Retina (tissue), 1 donor: Measurements from ENCODE around the gene VSX1.

Experiments
- DNase-seq: peaks from one replicate; pipeline ENCODE4 v3.0.0-alpha.2; 2016

Gene VSX1

GRCh38 chr20:25052255-25053194 lies 29.4 kb downstream of the VSX1 start:
- DNase-seq = no peak

- DNase-seq = no peak
Measured at GRCh38 chr20:25051386-25052155, 30.4 kb downstream of the VSX1 start.

GRCh38 chr20:25050501-25051350 lies 31.2 kb downstream of the VSX1 start:
- DNase-seq = no peak

GRCh38 chr20:25050082-25050481 lies 31.9 kb downstream of the VSX1 start:
- DNase-seq = peak; percentile 57

- no peak for DNase-seq
Measured at GRCh38 chr20:25049261-25050060, 32.5 kb downstream of the VSX1 start.

- no peak for DNase-seq
Measured at GRCh38 chr20:25048519-25048952, 33.4 kb downstream of the VSX1 start.

- DNase-seq = no peak
Measured at GRCh38 chr20:25047766-25048165, 34.2 kb downstream of the VSX1 start.

- DNase-seq = no peak
Measured at GRCh38 chr20:25046736-25047666, 34.9 kb downstream of the VSX1 start.

- no peak for DNase-seq
Measured at GRCh38 chr20:25046181-25046641, 35.7 kb downstream of the VSX1 start.

GRCh38 chr20:25045343-25045712 lies 36.6 kb downstream of the VSX1 start:
- no peak for DNase-seq

- DNase-seq = no peak
Measured at GRCh38 chr20:25044660-25045342, 37.1 kb downstream of the VSX1 start.

- DNase-seq = no peak
Measured at GRCh38 chr20:25044261-25044560, 37.7 kb downstream of the VSX1 start.

- no peak for DNase-seq
Measured at GRCh38 chr20:25043499-25044260, 38.3 kb downstream of the VSX1 start.

GRCh38 chr20:25042531-25043498 lies 39.1 kb downstream of the VSX1 start:
- no peak for DNase-seq

GRCh38 chr20:25041813-25042530 lies 40.0 kb downstream of the VSX1 start:
- DNase-seq = no peak

GRCh38 chr20:25040438-25040831 lies 41.5 kb downstream of the VSX1 start:
- DNase-seq = no peak

- no peak for DNase-seq
Measured at GRCh38 chr20:25039697-25040437, 42.1 kb downstream of the VSX1 start.
